Measurements from ENCODE around the gene LPCAT2. TPM values are rescaled to one million over a fixed set of nuclear protein-coding genes. Genes with fewer than 3 reads are reported as not detected.

LPCAT2 gene
- polyA plus RNA-seq, 2 donors = 3.5 to 5.0 TPM

DNA sequence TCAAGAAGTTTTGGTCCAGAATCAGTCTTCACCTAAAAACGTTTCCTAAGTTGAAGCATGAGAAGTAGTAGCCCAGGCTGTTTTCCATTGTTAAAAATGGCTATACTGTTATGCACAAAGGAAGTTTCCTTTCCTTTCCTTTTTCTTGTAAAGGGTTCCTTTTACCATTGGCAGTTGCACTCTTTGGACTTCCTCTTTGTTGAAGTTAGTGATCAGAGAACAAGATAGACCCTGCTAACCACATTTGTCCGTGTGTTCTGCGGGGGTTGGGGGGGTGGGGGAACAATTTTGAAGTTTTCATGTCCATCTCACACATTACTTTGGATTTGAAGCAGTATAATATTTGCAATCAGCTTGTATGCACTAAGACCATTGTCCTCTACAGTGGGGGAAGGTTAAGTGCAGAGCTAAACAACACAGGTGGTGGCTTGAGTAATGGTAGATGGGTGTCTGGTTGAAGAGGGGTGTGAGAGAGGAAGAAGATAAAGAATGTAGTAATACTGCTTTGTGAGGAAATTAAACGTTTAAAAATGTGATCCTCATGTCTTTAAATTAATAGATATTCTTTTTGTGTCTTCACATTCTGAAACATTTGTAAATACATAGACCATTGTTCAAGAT, 1.4 kb downstream of the LPCAT2 start:
- H3K4me1 ChIP-seq (ENCODE audit: control insufficient read depth in 2 of 2, insufficient read depth in 2 of 2, low read length in 1 of 2) = peaks cover 0 to 3% of the 10 kb centered on the region in 2 donors
- WGBS, 2 donors = 43 to 47% methylated on average over 4 of the region's 4 CpGs
- no peaks in the 10 kb centered on the region for H3K9me3 ChIP-seq (ENCODE audit: control insufficient read depth in 2 of 2, insufficient read depth in 1 of 2, low read depth in 1 of 2, low read length in 1 of 2)
- H3K4me3 ChIP-seq (ENCODE audit: low read depth in 1 of 2, low read length in 2 of 2) = no peak overlapping the region
- no peak overlapping the region for H3K27ac ChIP-seq (ENCODE audit: low read depth in 2 of 2, low read length in 1 of 2)
- H3K36me3 ChIP-seq (ENCODE audit: control insufficient read depth in 2 of 2, insufficient read depth in 2 of 2, low read length in 1 of 2) = no peaks in the 10 kb centered on the region
- H3K27me3 ChIP-seq (ENCODE audit: control insufficient read depth in 1 of 2, insufficient read depth in 2 of 2, low read length in 2 of 2) = no peaks in the 10 kb centered on the region

DNA sequence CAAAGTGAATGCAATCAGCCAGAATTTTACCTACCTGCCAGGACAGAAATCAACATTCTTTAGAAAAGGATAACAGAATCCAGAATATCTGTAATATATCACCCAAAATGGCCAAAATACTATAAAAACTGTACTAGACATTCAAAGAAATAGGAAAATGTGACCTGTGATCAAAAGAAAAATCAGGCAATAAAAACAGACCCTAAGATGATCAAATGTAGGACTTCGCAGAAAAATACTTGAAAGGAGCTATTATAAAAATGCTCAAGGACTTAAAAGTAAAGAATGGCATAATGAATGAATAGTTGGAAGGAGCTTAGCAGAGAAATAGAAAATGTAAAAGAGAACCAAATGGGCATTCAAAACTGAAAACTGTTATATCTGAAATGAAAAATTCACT, 4.1 kb downstream of the LPCAT2 start:
- Histone ChIP-seq H3K4me3 (ENCODE audit: low read depth in 1 of 2, low read length in 2 of 2) (no peak overlapping the region), H3K4me1 (ENCODE audit: control insufficient read depth in 2 of 2, insufficient read depth in 2 of 2, low read length in 1 of 2) (peaks cover 0 to 3% of the 10 kb centered on the region in 2 donors), H3K9me3 (ENCODE audit: control insufficient read depth in 2 of 2, insufficient read depth in 1 of 2, low read depth in 1 of 2, low read length in 1 of 2) (no peaks in the 10 kb centered on the region), H3K36me3 (ENCODE audit: control insufficient read depth in 2 of 2, insufficient read depth in 2 of 2, low read length in 1 of 2) (no peaks in the 10 kb centered on the region), H3K27ac (ENCODE audit: low read depth in 2 of 2, low read length in 1 of 2) (no peak overlapping the region), H3K27me3 (ENCODE audit: control insufficient read depth in 1 of 2, insufficient read depth in 2 of 2, low read length in 2 of 2) (no peaks in the 10 kb centered on the region)
- WGBS, 2 donors = 100% methylated on average over 1 of the region's 1 CpG

DNA sequence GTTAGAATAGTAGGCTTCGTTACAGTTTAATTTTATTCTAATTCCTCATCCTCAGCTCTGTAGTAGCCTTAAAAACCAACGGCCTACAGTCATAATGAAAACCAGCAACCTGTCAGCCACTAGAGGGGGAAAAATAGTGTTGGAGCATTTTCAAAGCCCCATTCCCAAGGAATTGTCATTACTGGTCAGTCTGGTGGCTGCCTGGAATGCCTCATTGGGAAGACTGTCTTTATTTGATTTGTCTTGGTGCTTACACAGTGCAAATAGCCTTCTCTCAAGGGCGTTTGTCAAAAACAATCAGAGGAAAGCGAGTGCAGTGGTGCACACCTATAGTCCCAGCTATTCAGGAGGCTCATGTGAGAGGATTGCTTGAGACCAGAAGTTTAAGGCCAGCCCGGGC, 4.7 kb downstream of the LPCAT2 start:
- no peaks in the 10 kb centered on the region for H3K27me3 ChIP-seq (ENCODE audit: control insufficient read depth in 1 of 2, insufficient read depth in 2 of 2, low read length in 2 of 2)
- H3K27ac ChIP-seq (ENCODE audit: low read depth in 2 of 2, low read length in 1 of 2) = no peak overlapping the region
- H3K36me3 ChIP-seq (ENCODE audit: control insufficient read depth in 2 of 2, insufficient read depth in 2 of 2, low read length in 1 of 2) = no peaks in the 10 kb centered on the region
- peaks cover 0 to 3% of the 10 kb centered on the region in 2 donors for H3K4me1 ChIP-seq (ENCODE audit: control insufficient read depth in 2 of 2, insufficient read depth in 2 of 2, low read length in 1 of 2)
- H3K4me3 ChIP-seq (ENCODE audit: low read depth in 1 of 2, low read length in 2 of 2) = no peak overlapping the region
- 88 to 89% methylated on average over 5 of the region's 5 CpGs for WGBS, 2 donors
- H3K9me3 ChIP-seq (ENCODE audit: control insufficient read depth in 2 of 2, insufficient read depth in 1 of 2, low read depth in 1 of 2, low read length in 1 of 2) = no peaks in the 10 kb centered on the region

DNA sequence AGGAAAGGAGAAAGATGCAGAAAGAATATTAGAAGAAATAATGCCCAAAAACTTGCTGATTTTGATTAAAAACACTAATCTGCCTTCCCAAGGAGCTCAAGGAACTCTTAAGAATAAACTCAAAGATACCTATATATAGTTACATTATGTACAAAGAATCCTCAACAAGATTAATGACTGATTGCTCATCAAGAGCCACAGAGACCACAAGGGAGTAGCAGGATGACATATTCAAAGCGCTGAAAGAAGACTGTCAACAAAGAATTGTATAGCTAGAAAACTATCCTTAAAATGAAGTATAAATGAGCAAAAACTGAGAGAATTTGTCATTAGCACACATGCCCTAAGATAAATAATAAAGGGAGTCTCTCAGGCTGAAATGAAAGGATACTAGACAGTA, 6.2 kb downstream of the LPCAT2 start:
- Histone ChIP-seq H3K4me1 (ENCODE audit: control insufficient read depth in 2 of 2, insufficient read depth in 2 of 2, low read length in 1 of 2) (no peaks in the 10 kb centered on the region), H3K27ac (ENCODE audit: low read depth in 2 of 2, low read length in 1 of 2) (no peak overlapping the region), H3K36me3 (ENCODE audit: control insufficient read depth in 2 of 2, insufficient read depth in 2 of 2, low read length in 1 of 2) (no peaks in the 10 kb centered on the region), H3K27me3 (ENCODE audit: control insufficient read depth in 1 of 2, insufficient read depth in 2 of 2, low read length in 2 of 2) (no peaks in the 10 kb centered on the region), H3K4me3 (ENCODE audit: low read depth in 1 of 2, low read length in 2 of 2) (no peak overlapping the region), H3K9me3 (ENCODE audit: control insufficient read depth in 2 of 2, insufficient read depth in 1 of 2, low read depth in 1 of 2, low read length in 1 of 2) (no peaks in the 10 kb centered on the region)
- WGBS, 2 donors = 93 to 96% methylated on average over 1 of the region's 1 CpG

DNA sequence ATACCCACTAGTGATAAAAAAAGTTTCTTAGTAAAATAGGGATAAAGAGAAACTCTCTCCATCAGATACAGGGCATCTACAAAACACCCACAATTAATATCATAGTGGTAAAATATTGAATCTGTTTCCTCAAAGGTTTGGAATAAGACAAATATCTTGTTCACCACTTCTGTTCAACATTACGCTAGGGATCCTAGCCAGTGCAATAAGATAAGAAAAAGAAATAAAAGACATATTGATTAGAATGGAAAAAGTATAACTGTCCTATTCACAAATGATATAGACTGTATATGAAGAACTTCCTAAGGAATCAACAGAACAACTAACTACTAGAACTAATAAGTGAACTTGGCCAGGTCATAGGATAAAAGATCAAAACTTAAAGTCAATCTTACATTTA, 12.9 kb downstream of the LPCAT2 start:
- WGBS, 2 donors = 0 to 10% methylated on average over 1 of the region's 1 CpG
- H3K27me3 ChIP-seq (ENCODE audit: control insufficient read depth in 1 of 2, insufficient read depth in 2 of 2, low read length in 2 of 2) = no peaks in the 10 kb centered on the region

DNA sequence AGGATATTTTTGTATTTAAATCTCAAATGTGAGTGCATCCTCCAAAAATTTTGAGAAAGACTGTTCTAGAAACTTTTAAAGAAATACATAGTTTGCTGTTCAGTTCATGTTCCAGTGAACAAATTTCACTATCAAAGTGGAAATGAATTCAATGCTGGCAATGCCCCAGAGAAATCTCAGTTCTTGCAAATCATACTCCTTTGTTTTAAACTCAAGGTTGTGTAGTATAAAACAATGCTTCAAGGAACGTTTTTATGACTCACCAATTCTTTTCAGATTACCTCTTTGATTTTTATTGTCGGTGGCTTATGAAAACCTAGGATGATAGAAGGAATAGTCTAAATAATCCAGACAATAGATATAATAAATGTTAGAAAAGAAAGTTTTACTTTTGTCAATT, 17.6 kb downstream of the LPCAT2 start:
- Histone ChIP-seq H3K9me3 (ENCODE audit: control insufficient read depth in 2 of 2, insufficient read depth in 1 of 2, low read depth in 1 of 2, low read length in 1 of 2) (no peaks in the 10 kb centered on the region), H3K36me3 (ENCODE audit: control insufficient read depth in 2 of 2, insufficient read depth in 2 of 2, low read length in 1 of 2) (no peaks in the 10 kb centered on the region), H3K27ac (ENCODE audit: low read depth in 2 of 2, low read length in 1 of 2) (no peak overlapping the region), H3K4me3 (ENCODE audit: low read depth in 1 of 2, low read length in 2 of 2) (no peak overlapping the region), H3K27me3 (ENCODE audit: control insufficient read depth in 1 of 2, insufficient read depth in 2 of 2, low read length in 2 of 2) (no peaks in the 10 kb centered on the region), H3K4me1 (ENCODE audit: control insufficient read depth in 2 of 2, insufficient read depth in 2 of 2, low read length in 1 of 2) (no peaks in the 10 kb centered on the region)
- 18 to 25% methylated on average over 2 of the region's 2 CpGs for WGBS, 2 donors

More for the DNA sequence above, 12.9 kb downstream of the LPCAT2 start:
- Histone ChIP-seq H3K4me3 (ENCODE audit: low read depth in 1 of 2, low read length in 2 of 2) (no peak overlapping the region), H3K36me3 (ENCODE audit: control insufficient read depth in 2 of 2, insufficient read depth in 2 of 2, low read length in 1 of 2) (no peaks in the 10 kb centered on the region), H3K9me3 (ENCODE audit: control insufficient read depth in 2 of 2, insufficient read depth in 1 of 2, low read depth in 1 of 2, low read length in 1 of 2) (no peaks in the 10 kb centered on the region), H3K27ac (ENCODE audit: low read depth in 2 of 2, low read length in 1 of 2) (no peak overlapping the region), H3K4me1 (ENCODE audit: control insufficient read depth in 2 of 2, insufficient read depth in 2 of 2, low read length in 1 of 2) (no peaks in the 10 kb centered on the region)

DNA sequence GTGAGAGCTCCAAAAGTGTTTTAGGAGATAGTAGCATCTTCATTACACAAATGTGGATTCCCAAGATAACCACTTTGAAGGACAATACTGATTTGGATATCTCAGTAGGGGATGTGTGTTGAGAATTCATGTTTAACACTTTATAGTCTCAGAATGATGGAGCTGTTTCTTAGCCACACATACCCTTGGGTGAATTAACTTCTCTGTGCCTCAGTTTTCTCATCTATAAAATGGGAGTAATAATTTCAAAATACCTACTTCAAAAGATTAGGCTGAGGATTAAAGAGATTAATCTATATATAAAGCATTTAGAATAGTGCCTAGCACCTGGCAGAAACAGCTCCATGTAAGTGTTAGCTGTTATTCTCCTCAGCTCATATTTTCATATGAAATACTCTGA, 19.0 kb downstream of the LPCAT2 start:
- no peak overlapping the region for H3K4me3 ChIP-seq (ENCODE audit: low read depth in 1 of 2, low read length in 2 of 2)
- H3K27ac ChIP-seq (ENCODE audit: low read depth in 2 of 2, low read length in 1 of 2) = no peak overlapping the region
- no peaks in the 10 kb centered on the region for H3K9me3 ChIP-seq (ENCODE audit: control insufficient read depth in 2 of 2, insufficient read depth in 1 of 2, low read depth in 1 of 2, low read length in 1 of 2)
- H3K36me3 ChIP-seq (ENCODE audit: control insufficient read depth in 2 of 2, insufficient read depth in 2 of 2, low read length in 1 of 2) = no peaks in the 10 kb centered on the region
- H3K27me3 ChIP-seq (ENCODE audit: control insufficient read depth in 1 of 2, insufficient read depth in 2 of 2, low read length in 2 of 2) = no peaks in the 10 kb centered on the region
- no peaks in the 10 kb centered on the region for H3K4me1 ChIP-seq (ENCODE audit: control insufficient read depth in 2 of 2, insufficient read depth in 2 of 2, low read length in 1 of 2)

DNA sequence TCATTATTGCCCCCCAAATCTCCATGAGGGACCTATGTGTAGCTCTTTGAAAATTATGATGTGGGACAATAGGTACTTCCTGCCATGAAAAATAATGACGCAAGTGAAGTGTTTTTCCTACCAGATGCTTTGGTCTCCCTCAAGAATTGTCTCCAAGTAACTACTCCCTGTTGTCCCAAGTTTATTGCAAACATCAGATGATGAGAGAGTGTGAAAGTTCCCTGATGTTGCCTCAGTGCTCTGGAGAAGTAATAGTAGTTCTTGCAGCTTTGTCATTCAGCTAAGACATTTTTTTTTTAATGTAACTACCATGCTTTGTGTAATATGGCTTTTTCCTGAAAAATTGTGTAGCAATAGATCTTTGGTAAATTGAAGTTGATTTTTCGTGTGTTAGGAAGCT, 20.1 kb downstream of the LPCAT2 start:
- no peak overlapping the region for H3K27ac ChIP-seq (ENCODE audit: low read depth in 2 of 2, low read length in 1 of 2)
- no peaks in the 10 kb centered on the region for H3K36me3 ChIP-seq (ENCODE audit: control insufficient read depth in 2 of 2, insufficient read depth in 2 of 2, low read length in 1 of 2)
- H3K27me3 ChIP-seq (ENCODE audit: control insufficient read depth in 1 of 2, insufficient read depth in 2 of 2, low read length in 2 of 2) = no peaks in the 10 kb centered on the region
- H3K4me1 ChIP-seq (ENCODE audit: control insufficient read depth in 2 of 2, insufficient read depth in 2 of 2, low read length in 1 of 2) = no peaks in the 10 kb centered on the region
- no peaks in the 10 kb centered on the region for H3K9me3 ChIP-seq (ENCODE audit: control insufficient read depth in 2 of 2, insufficient read depth in 1 of 2, low read depth in 1 of 2, low read length in 1 of 2)
- no peak overlapping the region for H3K4me3 ChIP-seq (ENCODE audit: low read depth in 1 of 2, low read length in 2 of 2)
- 76 to 78% methylated on average over 2 of the region's 2 CpGs for WGBS, 2 donors

DNA sequence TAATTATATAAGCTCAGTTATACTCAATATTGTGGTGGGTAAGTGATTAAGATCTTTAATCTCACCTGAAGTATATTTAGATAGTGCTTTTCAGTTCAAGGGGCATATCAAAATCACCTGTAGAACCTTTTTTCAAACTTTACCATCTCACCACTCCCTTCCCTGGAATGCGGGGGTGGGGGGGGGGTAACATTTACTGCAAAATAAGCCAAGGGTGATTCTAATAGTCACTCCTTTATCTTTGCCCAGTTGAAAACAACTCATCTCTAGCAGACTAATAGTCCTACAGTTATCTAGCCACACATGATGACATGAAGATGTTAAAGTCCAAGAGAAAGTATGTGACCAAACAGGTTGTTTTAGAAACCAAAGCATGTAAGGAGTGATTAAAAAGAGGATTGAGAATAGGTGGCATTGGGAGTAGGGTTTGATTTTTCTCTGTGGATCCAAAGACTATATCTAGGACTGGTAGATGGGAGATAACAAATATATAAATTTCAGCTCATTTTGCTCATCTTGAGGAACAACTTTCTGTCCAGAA, 21.5 kb downstream of the LPCAT2 start:
- Histone ChIP-seq H3K9me3 (ENCODE audit: control insufficient read depth in 2 of 2, insufficient read depth in 1 of 2, low read depth in 1 of 2, low read length in 1 of 2) (no peaks in the 10 kb centered on the region), H3K27ac (ENCODE audit: low read depth in 2 of 2, low read length in 1 of 2) (no peak overlapping the region), H3K27me3 (ENCODE audit: control insufficient read depth in 1 of 2, insufficient read depth in 2 of 2, low read length in 2 of 2) (no peaks in the 10 kb centered on the region), H3K36me3 (ENCODE audit: control insufficient read depth in 2 of 2, insufficient read depth in 2 of 2, low read length in 1 of 2) (no peaks in the 10 kb centered on the region), H3K4me1 (ENCODE audit: control insufficient read depth in 2 of 2, insufficient read depth in 2 of 2, low read length in 1 of 2) (no peaks in the 10 kb centered on the region), H3K4me3 (ENCODE audit: low read depth in 1 of 2, low read length in 2 of 2) (no peak overlapping the region)
- 88 to 95% methylated on average over 1 of the region's 1 CpG for WGBS, 2 donors

DNA sequence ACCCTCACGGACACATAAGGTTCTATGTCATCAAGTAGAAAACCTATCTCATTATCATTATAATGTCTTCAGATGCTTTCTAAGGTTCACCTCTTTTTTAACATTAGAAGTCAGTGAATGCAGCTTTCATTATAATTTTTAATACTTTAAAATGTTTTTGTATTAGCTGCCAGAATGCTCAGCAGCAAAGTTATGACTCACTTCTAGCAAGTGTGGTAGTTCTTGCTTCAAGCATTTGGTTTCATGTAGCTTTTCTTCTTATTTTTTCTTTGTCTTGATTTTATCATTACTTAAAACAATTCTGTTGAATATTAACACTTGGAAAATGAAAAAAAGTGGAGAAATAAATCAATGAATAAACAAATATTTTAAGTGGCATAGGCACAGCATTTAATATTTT, 23.4 kb downstream of the LPCAT2 start:
- Histone ChIP-seq H3K27ac (ENCODE audit: low read depth in 2 of 2, low read length in 1 of 2) (no peak overlapping the region), H3K4me3 (ENCODE audit: low read depth in 1 of 2, low read length in 2 of 2) (no peak overlapping the region), H3K9me3 (ENCODE audit: control insufficient read depth in 2 of 2, insufficient read depth in 1 of 2, low read depth in 1 of 2, low read length in 1 of 2) (no peaks in the 10 kb centered on the region), H3K27me3 (ENCODE audit: control insufficient read depth in 1 of 2, insufficient read depth in 2 of 2, low read length in 2 of 2) (no peaks in the 10 kb centered on the region), H3K36me3 (ENCODE audit: control insufficient read depth in 2 of 2, insufficient read depth in 2 of 2, low read length in 1 of 2) (no peaks in the 10 kb centered on the region), H3K4me1 (ENCODE audit: control insufficient read depth in 2 of 2, insufficient read depth in 2 of 2, low read length in 1 of 2) (no peaks in the 10 kb centered on the region)
- 79 to 90% methylated on average over 1 of the region's 1 CpG for WGBS, 2 donors
